ENCODE results near the gene ZBTB7C.

DNA sequence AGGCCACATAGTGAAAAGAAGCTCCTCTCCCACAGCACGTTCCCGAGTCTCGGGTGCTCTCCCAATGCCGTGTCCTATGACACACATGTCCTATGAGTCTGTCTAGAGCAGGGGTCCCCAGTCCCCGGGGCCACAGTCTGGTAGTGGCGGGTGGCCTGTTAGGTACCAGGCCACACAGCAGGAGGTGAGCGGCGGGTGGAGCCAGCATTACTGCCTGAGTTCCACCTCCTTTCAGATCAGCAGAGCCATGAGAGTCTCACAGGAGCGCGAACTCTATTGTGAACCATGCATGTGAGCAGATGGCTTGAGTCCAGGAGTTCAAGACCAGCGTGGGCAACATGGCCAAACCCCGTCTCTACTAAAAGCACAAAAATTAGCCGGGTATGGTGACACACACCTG, 112.6 kb downstream of the ZBTB7C start:
- TF ChIP-seq, protein P1, sequence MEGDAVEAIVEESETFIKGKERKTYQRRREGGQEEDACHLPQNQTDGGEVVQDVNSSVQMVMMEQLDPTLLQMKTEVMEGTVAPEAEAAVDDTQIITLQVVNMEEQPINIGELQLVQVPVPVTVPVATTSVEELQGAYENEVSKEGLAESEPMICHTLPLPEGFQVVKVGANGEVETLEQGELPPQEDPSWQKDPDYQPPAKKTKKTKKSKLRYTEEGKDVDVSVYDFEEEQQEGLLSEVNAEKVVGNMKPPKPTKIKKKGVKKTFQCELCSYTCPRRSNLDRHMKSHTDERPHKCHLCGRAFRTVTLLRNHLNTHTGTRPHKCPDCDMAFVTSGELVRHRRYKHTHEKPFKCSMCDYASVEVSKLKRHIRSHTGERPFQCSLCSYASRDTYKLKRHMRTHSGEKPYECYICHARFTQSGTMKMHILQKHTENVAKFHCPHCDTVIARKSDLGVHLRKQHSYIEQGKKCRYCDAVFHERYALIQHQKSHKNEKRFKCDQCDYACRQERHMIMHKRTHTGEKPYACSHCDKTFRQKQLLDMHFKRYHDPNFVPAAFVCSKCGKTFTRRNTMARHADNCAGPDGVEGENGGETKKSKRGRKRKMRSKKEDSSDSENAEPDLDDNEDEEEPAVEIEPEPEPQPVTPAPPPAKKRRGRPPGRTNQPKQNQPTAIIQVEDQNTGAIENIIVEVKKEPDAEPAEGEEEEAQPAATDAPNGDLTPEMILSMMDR (IDR thresholded peaks at IDR 0.05) = no peak
- TF ChIP-seq POLR2A (IDR thresholded peaks at IDR 0.05) = no peak
- no peak for TF ChIP-seq EP300 (IDR thresholded peaks at IDR 0.05)
- TF ChIP-seq POLR2AphosphoS5 (IDR thresholded peaks at IDR 0.05) = no peak
